NCI-H1694 treated with DMSO at 0.1 percent for 48 hours (cell line): ENCODE measurements around the gene CD37.
"Not testable (repeated sequence)": the region's sequence is repeated elsewhere in the genome, so short reads cannot be mapped to it uniquely, and the experiment has no call there.

ENCODE experiments used
- DNase-seq: peaks from one replicate; lab custom pipeline; 2025; lab: John Stamatoyannopoulos, UW

CD37 gene, protein sequence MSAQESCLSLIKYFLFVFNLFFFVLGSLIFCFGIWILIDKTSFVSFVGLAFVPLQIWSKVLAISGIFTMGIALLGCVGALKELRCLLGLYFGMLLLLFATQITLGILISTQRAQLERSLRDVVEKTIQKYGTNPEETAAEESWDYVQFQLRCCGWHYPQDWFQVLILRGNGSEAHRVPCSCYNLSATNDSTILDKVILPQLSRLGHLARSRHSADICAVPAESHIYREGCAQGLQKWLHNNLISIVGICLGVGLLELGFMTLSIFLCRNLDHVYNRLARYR

DNA sequence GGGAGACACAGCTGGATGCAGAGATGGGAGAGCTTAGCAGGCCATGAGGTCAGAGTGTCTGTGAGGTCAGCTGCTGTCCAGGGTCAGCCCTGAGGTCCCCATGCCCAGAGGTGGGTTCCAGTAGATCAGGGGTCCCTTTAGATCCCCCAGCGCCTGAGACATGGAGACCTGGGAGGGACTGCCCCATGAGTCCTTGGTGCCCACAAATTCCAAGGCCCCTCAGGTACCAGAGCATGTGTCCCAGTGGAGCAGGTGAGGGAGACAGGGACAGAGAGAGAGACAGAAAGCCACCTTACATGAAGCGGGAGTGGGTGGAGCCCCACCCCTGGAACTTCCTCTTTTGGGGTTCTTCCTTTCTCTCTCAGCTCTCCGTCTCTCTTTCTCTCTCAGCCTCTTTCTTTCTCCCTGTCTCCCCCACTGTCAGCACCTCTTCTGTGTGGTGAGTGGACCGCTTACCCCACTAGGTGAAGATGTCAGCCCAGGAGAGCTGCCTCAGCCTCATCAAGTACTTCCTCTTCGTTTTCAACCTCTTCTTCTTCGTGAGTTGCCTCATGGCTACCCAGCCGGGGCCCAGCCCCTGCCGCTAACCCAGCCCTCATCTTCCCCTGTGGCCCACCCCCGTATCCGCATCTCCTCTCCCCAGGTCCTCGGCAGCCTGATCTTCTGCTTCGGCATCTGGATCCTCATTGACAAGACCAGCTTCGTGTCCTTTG is at the start of gene CD37:
TSS of gene CD37 (plus strand) at position 336 of the 713 bp plus-strand sequence. CDS start at position 471, 135 bp downstream.
- DNase-seq, result no peak

DNA sequence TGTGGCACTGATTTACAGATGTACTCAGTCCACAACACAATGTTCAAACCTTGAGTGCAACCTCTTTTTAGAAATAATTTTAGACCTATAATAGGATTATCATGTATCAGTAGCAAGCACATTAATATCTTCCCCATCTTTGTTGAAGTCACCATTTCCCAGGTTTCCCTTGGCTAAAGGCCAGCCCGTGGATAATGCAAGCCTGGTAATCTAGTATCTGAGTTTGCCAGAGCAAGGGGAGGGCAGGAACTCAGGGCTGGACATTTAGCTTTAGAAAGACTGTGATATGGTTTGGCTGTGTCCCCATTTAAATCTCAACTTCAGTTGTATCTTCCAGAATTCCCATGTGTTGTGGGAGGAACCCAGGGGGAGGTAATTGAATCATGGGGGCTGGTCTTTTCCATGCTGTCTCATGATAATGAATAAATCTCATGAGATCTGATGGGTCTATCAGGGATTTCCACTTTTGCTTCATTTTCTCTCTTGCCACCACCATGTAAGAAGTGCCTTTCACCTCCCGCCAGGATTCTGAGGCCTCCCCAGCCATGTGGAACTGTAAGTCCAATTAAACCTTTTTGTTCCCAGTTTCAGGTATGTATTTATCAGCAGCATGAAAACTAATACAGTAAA is 48.0 kb upstream of the CD37 start:
- DNase-seq, result no peak

DNA sequence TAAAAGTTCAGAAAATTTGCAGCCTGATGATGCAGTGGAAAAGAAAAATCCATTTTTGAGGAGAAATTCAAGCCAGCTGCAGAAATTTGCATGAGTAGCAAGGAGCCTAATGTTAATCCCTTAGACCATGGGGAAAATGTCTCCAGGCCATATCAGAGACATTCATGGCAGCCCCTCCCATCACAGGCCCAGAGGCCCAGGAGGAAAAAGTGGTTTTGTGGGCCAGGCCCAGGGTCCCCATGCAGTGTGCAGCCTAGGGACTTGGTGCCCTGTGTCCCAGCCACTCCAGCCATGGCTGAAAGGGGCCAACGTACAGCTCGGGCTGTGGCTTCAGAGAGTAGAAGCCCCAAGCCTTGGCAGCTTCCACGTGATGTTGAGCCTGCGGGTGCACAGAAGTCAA is 47.0 kb upstream of the CD37 start:
- DNase-seq, result not testable (repeated sequence)

DNA sequence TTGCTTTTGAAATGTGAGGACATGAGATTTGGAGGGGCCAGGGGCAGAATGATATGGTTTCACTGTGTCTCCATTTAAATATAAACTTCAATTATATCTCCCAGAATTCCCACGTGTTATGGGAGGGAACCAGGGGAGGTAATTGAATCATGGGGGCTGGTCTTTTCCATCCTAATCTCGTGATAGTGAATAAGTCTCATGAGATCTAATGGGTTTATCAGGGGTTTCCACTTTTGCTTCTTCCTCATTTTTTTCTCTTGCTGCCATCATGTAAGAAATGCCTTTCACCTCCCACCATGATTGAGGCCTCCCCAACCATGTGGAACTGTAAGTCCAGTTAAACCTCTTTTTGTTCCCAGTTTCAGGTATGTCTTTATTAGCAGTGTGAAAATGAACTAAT is 45.9 kb upstream of the CD37 start:
- DNase-seq, result not testable (repeated sequence)

DNA sequence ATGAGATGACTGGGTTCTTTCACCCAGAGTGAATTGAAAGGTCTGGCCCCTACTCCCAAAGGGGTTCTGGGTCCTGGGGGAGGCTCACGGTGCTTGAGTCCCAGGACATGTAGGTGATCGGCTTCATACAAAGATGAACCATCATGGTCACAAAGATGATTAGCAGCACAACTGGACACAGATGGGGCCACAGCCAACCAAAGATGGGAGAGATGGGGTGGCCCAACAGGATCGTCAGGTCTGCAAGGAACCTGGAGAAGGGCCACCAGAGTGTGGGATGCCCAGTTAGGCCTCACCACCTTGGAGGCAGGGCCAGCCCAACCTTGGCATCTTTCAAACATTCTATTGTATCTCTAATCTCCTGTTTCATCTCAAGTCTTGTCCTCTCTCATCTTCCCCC is 44.7 kb upstream of the CD37 start:
- no peak for DNase-seq

DNA sequence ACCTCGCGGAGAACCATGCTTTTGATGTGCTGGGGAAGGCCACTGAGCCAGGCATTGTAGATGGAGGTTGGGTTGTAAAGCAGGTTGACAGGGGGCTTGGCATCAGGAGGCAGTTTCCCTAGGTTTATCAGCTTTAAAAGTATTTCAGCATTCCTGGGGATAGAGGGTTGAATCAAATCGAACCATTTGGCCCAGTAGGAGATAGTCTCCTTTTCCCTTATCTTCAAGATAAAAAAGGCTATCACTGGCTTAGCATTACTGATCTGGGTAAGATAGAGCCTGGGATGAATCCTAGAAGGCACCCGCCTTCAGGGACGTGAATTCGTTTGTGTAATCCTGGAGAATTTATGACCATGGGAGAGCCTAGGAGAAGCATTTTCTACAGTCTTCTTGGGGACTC is 40.8 kb upstream of the CD37 start:
- DNase-seq, result no peak

DNA sequence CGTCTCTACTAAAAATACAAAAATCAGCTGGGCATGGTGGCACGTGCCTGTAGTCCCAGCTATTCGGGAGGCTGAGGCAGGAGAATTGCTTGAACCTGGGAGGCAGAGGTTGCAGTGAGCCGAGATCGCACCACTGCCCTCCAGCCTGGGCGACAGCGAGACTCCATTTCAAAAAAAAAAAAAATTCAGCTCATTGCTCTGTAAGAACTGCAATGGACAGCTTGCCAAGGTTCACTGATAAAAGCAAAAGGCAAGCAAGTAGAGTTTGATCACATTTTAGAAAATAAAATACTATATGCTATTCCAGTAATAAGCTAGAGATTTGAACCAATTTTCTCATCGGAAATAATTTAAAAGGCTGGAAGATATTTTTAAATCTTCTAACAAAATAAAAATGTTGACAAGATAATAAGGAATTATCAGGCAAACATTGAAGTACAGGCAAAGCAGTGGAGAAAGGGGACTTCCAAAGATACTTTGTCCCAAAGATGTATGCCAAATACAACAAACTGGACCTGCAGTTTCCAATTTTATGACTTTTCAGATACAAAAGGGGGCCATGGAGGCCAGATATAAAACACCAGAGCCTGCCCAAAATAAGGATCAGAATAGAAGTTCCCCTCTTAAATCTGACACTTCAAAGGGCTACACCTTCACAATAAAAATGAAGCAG is 39.9 kb upstream of the CD37 start:
- no peak for DNase-seq

GRCh38 chr19:49297403-49297802 is 37.8 kb upstream of the CD37 start:
- DNase-seq, result no peak

DNA sequence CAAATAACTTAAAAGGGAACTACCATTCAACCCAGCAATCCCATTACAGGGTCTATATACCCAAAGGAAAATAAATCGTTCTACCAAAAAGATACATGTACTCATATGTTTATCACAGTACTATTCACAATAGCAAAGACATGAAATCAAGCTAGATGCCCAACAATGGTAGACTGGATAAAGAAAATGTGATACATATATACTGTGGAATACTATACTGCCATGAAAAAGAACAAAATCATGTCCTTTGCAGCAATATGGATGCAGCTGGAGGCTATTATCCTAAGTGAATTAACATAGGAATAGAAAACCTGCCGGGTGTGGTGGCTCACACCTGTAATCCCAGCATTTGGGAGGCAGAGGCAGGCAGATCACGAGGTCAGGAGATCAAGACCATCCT is 36.6 kb upstream of the CD37 start:
- DNase-seq, result not testable (repeated sequence)

- peak; percentile 81 for DNase-seq
Observed at GRCh38 chr19:49301165-49301865, 33.9 kb upstream of the CD37 start.

GRCh38 chr19:49301866-49302252 is 33.3 kb upstream of the CD37 start:
- DNase-seq, result no peak

- DNase-seq, result peak; percentile 1
Observed at GRCh38 chr19:49306734-49307133, 28.5 kb upstream of the CD37 start.

- no peak for DNase-seq
Observed at GRCh38 chr19:49309087-49309486, 26.1 kb upstream of the CD37 start.

DNA sequence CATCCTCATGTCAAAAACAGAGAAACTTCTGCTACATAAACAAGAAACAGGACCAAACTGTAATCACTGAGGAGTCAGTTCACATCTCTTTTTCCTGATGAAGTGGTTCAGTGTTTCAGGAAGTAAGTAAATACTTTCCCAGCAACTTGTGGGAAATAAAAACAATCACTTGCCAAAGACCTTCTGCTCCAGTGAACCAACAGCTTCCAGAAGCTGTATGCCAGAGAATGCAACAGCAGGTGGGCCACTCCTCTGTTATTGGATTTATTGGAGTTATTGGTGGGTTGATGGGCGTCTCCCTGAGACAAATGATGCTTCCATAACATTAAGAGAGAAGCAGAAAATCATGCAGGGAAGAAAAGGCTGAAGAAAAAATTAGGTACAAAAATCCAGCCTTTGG is 20.1 kb upstream of the CD37 start:
- no peak for DNase-seq

DNA sequence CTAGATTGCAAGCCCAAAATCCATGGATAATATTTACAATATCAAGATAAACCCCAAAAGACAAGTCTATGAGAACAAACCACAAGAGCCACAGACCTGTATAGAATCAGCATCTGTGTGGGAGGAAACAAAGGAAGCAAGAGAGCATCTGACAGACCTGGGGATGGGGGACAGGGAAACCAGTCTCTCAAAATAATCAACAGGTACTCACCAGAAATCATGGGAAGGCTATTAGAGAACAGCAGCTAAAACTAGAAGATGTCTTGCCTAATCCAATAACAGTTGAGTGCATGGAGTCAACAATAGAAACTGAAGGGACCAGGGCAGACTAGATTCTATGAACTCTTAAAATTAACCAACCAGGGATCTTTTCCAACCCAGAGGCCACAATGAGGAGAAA is 18.9 kb upstream of the CD37 start:
- no peak for DNase-seq

DNA sequence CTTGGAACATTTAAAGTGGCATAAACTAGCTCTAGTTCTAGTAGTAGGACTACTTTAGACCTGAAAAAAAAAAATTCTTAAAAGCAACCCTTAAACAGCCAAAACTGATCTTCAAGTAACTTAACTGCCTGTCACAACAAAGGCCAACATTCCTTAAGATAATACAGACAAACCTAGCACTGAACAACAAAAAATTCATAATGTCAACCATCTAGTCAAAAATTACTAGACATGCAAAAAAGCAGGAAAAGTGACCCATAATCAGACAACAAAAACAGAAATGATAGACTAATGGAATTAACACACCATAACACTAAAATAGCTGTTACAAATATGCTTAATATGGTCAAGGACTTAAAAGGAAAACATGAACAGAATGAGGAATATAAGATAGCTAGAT is 16.9 kb upstream of the CD37 start:
- no peak for DNase-seq

- DNase-seq, result no peak
Observed at GRCh38 chr19:49324801-49325576, 10.2 kb upstream of the CD37 start, which contains the start of gene SLC6A16. TSS of gene SLC6A16 (minus strand) at chr19:49325191. CDS start at chr19:49311347, 13,844 bp downstream.

DNA sequence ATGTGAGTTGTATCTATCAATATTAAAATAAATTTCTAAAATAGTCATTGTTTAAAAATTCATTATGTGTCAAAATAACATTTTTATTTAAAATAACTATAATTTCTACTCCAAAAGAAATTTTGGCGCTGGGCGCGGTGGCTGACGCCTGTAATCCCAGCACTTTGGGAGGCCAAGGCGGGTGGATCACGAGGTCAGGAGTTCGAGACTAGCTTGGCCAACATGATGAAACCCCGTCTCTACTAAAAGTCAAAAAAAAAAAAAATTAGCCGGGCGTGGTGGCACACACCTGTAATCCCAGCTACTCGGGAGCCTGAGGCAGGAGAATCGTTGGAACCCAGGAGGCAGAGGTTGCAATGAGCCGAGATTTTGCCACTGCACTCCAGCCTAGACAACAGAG is 9.4 kb upstream of the CD37 start:
- DNase-seq, result not testable (repeated sequence)

DNA sequence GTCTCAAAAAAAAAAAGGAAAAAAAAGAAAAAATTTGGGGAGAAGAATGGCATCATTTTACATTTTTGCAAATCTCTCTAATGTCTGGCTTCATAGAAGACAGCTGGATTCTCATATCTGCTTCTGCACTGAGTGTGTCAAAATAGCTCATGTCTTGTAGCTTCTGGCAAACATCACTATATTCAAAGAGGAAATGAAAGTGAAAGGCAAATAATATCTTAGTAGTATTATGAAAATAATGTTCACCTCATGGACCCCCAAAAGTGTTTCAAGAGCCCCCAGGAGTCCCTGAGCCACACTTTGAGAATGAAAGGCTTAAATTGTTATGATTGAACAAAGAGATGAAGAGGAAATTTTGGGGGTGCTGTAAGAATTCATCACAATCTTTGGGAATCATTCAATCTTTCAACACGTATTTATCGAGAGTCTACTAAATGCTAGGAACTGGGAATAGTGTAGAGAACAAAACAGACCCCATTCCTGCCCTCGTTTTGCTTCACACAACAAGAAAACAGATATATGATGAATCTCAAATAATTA is 9.0 kb upstream of the CD37 start:
- no peak for DNase-seq

DNA sequence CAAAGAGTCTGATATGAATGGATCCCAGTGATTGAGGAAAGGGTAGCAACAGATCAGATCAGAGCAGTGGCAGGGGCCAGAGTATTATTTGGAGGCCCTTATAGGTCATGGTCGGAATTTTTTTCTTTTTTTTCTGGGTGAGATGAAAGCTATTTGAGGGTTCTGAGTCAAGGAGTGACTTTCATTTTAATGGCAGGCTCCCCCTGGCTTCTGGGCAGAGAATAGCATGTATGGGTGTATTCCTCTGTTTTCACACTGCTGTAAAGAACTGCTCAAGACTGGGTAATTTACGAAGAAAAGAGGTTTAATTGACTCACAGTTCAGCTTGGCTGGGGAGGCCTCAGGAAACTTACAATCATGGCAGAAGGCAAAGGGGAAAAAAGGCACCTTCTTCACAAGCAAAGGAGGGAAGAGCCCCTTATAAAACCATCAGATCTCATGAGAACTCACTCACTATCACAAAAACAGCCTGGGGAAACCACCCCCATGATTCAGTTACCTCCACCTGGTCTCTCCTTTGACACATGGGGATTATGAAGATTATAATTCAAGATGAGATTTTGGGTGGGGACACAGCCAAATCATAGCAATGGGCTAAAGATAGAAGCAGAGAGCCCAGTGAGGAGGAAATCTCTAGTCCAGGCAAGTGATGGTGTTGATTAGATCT is 7.2 kb upstream of the CD37 start:
- peak; percentile 10 for DNase-seq
